ENCODE measurements around the gene USP22. TPM values are rescaled to one million over a fixed set of nuclear protein-coding genes. Genes with fewer than 3 reads are reported as not detected.

Gene USP22
- total and polyA plus RNA-seq, 2 experiments from 2014 or later: 68.9 to 296 TPM

DNA sequence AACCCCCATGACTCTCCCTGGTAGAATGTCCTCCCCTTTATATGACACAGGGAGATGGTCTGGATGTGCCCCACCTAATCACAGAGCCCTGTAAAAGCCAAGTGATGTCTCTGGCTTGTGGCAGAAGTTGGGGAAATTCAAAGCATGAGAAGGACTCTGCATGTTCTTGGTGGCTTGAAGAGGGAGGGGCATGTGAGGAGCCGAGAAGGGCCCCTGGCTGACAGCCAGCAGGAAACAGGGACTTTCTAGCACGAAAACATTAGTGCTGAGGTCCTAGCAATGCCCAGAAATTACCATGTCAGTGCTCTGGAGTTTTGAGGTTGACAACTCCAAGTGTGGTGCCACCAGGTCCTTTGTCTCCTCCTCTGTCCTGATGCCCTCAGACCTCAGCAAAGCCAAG, 75.9 kb downstream of the USP22 start:
- no peak overlapping the region for H3K4me3 ChIP-seq
- TF ChIP-seq, protein P1, sequence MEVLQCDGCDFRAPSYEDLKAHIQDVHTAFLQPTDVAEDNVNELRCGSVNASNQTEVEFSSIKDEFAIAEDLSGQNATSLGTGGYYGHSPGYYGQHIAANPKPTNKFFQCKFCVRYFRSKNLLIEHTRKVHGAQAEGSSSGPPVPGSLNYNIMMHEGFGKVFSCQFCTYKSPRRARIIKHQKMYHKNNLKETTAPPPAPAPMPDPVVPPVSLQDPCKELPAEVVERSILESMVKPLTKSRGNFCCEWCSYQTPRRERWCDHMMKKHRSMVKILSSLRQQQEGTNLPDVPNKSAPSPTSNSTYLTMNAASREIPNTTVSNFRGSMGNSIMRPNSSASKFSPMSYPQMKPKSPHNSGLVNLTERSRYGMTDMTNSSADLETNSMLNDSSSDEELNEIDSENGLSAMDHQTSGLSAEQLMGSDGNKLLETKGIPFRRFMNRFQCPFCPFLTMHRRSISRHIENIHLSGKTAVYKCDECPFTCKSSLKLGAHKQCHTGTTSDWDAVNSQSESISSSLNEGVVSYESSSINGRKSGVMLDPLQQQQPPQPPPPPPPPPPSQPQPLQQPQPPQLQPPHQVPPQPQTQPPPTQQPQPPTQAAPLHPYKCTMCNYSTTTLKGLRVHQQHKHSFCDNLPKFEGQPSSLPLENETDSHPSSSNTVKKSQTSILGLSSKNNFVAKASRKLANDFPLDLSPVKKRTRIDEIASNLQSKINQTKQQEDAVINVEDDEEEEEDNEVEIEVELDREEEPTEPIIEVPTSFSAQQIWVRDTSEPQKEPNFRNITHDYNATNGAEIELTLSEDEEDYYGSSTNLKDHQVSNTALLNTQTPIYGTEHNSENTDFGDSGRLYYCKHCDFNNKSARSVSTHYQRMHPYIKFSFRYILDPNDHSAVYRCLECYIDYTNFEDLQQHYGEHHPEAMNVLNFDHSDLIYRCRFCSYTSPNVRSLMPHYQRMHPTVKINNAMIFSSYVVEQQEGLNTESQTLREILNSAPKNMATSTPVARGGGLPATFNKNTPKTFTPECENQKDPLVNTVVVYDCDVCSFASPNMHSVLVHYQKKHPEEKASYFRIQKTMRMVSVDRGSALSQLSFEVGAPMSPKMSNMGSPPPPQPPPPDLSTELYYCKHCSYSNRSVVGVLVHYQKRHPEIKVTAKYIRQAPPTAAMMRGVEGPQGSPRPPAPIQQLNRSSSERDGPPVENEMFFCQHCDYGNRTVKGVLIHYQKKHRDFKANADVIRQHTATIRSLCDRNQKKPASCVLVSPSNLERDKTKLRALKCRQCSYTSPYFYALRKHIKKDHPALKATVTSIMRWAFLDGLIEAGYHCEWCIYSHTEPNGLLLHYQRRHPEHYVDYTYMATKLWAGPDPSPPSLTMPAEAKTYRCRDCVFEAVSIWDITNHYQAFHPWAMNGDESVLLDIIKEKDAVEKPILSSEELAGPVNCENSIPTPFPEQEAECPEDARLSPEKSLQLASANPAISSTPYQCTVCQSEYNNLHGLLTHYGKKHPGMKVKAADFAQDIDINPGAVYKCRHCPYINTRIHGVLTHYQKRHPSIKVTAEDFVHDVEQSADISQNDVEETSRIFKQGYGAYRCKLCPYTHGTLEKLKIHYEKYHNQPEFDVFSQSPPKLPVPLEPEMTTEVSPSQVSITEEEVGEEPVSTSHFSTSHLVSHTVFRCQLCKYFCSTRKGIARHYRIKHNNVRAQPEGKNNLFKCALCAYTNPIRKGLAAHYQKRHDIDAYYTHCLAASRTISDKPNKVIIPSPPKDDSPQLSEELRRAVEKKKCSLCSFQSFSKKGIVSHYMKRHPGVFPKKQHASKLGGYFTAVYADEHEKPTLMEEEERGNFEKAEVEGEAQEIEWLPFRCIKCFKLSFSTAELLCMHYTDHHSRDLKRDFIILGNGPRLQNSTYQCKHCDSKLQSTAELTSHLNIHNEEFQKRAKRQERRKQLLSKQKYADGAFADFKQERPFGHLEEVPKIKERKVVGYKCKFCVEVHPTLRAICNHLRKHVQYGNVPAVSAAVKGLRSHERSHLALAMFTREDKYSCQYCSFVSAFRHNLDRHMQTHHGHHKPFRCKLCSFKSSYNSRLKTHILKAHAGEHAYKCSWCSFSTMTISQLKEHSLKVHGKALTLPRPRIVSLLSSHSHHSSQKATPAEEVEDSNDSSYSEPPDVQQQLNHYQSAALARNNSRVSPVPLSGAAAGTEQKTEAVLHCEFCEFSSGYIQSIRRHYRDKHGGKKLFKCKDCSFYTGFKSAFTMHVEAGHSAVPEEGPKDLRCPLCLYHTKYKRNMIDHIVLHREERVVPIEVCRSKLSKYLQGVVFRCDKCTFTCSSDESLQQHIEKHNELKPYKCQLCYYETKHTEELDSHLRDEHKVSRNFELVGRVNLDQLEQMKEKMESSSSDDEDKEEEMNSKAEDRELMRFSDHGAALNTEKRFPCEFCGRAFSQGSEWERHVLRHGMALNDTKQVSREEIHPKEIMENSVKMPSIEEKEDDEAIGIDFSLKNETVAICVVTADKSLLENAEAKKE (CRISPR knock-in tag; IDR thresholded peaks at IDR 0.05): no peak
- TF ChIP-seq NANOG (IDR thresholded peaks at IDR 0.05; ENCODE audit: borderline replicate concordance) (no peak), POLR2AphosphoS5 (IDR thresholded peaks at IDR 0.05; ENCODE audit: low read depth) (no peak), JUNB (IDR thresholded peaks at IDR 0.05; ENCODE audit: unreplicated experiment) (no peak), ZNF331 (CRISPR knock-in tag; IDR thresholded peaks at IDR 0.05; ENCODE audit: low read depth) (no peak), EZH2phosphoT487 (IDR thresholded peaks at IDR 0.05; ENCODE audit: unreplicated experiment) (no peak)
- TF ChIP-seq, protein P2, sequence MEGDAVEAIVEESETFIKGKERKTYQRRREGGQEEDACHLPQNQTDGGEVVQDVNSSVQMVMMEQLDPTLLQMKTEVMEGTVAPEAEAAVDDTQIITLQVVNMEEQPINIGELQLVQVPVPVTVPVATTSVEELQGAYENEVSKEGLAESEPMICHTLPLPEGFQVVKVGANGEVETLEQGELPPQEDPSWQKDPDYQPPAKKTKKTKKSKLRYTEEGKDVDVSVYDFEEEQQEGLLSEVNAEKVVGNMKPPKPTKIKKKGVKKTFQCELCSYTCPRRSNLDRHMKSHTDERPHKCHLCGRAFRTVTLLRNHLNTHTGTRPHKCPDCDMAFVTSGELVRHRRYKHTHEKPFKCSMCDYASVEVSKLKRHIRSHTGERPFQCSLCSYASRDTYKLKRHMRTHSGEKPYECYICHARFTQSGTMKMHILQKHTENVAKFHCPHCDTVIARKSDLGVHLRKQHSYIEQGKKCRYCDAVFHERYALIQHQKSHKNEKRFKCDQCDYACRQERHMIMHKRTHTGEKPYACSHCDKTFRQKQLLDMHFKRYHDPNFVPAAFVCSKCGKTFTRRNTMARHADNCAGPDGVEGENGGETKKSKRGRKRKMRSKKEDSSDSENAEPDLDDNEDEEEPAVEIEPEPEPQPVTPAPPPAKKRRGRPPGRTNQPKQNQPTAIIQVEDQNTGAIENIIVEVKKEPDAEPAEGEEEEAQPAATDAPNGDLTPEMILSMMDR (conservative IDR thresholded peaks at IDR 0.05; ENCODE audit: low read depth in 2 of 2): no peak
- TF ChIP-seq, protein P3, sequence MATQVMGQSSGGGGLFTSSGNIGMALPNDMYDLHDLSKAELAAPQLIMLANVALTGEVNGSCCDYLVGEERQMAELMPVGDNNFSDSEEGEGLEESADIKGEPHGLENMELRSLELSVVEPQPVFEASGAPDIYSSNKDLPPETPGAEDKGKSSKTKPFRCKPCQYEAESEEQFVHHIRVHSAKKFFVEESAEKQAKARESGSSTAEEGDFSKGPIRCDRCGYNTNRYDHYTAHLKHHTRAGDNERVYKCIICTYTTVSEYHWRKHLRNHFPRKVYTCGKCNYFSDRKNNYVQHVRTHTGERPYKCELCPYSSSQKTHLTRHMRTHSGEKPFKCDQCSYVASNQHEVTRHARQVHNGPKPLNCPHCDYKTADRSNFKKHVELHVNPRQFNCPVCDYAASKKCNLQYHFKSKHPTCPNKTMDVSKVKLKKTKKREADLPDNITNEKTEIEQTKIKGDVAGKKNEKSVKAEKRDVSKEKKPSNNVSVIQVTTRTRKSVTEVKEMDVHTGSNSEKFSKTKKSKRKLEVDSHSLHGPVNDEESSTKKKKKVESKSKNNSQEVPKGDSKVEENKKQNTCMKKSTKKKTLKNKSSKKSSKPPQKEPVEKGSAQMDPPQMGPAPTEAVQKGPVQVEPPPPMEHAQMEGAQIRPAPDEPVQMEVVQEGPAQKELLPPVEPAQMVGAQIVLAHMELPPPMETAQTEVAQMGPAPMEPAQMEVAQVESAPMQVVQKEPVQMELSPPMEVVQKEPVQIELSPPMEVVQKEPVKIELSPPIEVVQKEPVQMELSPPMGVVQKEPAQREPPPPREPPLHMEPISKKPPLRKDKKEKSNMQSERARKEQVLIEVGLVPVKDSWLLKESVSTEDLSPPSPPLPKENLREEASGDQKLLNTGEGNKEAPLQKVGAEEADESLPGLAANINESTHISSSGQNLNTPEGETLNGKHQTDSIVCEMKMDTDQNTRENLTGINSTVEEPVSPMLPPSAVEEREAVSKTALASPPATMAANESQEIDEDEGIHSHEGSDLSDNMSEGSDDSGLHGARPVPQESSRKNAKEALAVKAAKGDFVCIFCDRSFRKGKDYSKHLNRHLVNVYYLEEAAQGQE (IDR thresholded peaks at IDR 0.05; ENCODE audit: unreplicated experiment): no peak
- no peaks in the 10 kb centered on the region; the same call in 1 of the 2 replicates for H3K36me3 ChIP-seq (ENCODE audit: insufficient read depth)
- Mint-ChIP-seq H3K27me3 (ENCODE audit: insufficient read depth, low read depth, poor library complexity) (peaks cover 10% of the 10 kb centered on the region), H3K27ac (no peak overlapping the region), H3K36me3 (ENCODE audit: low read depth) (no peaks in the 10 kb centered on the region), H3K9me3 (no peaks in the 10 kb centered on the region; the same call in 2 of the 3 replicates), H3K4me1 (peaks cover 40% of the 10 kb centered on the region), H3K4me3 (no peak overlapping the region)
- H3F3A ChIP-seq (replicated peaks; ENCODE audit: low read depth): no peaks in the 10 kb centered on the region
- peaks cover 4% of the 10 kb centered on the region; the same call in 1 of the 2 replicates for H3K9me2 ChIP-seq (ENCODE audit: insufficient read depth)
- H3K4me1 ChIP-seq (ENCODE audit: insufficient read depth): peaks cover 23% of the 10 kb centered on the region
- no peaks in the 10 kb centered on the region for H3K79me2 ChIP-seq (replicated peaks; ENCODE audit: insufficient read depth)
- no peaks in the 10 kb centered on the region for H3K27me3 ChIP-seq (ENCODE audit: insufficient read depth)
- no peak overlapping the region for H2AFZ ChIP-seq
- H3K4me2 ChIP-seq: no peak overlapping the region
- no peak overlapping the region for H3K27ac ChIP-seq (ENCODE audit: low read depth)
- ATAC-seq: no peak
- no peaks in the 10 kb centered on the region for H4K20me1 ChIP-seq (replicated peaks; ENCODE audit: insufficient read depth)
- DNase-seq (ENCODE audit: low spot score): no peak

Data from GM23338 (cell line).